ENCODE results near the gene NABP2. TPM values are rescaled to one million over a fixed set of nuclear protein-coding genes. Genes with fewer than 3 reads are reported as not detected.

NABP2 gene
- polyA plus RNA-seq, 1 of the 3 experiments (the other 2 are of a cell fraction), result 49.3 TPM

- WGBS (ENCODE audit: low lambda C conversion rate), result 100% methylated on average over 3 of the region's 3 CpGs
Observed at GRCh38 chr12:56216461-56216860, 7.7 kb upstream of the NABP2 start.

GRCh38 chr12:56219840-56220239 is 4.3 kb upstream of the NABP2 start:
- ChIA-PET CTCF (interaction anchor here (1.4 to 4.1 kb wide), 4 partner anchors 13 to 245 kb away, joined by 4 to 47 read pairs (median 32); partner anchors contain the start of genes ANKRD52 and SMARCC2), POLR2A (interaction anchor here (3.0 kb wide), 1 partner anchor 12 kb away, joined by 23 read pairs; no protein-coding TSS in a partner anchor)
- H3K4me1 ChIP-seq (ENCODE audit: control insufficient read depth in 1 of 2, insufficient read depth in 2 of 2, low read depth in 1 of 2, low read length in 1 of 2), result peaks cover 8 to 16% of the 10 kb centered on the region in 2 experiments; a peak in 2 of 4 replicates
- 98% methylated on average over 9 of the region's 9 CpGs for WGBS (ENCODE audit: low lambda C conversion rate)
- peak overlapping the region in 1 of 2 experiments; percentile 98; a peak in 2 of 4 replicates for H3K27ac ChIP-seq (ENCODE audit: low read depth in 2 of 2, low read length in 1 of 2)
- H3K9ac ChIP-seq, result 0 out of 2 replicates have a peak overlapping the region, but pooled peaks have one; percentile 96
- no peaks in the 10 kb centered on the region for H3K9me2 ChIP-seq
- H3F3A ChIP-seq (replicated peaks; ENCODE audit: insufficient read depth), result peaks cover 22% of the 10 kb centered on the region
- TF ChIP-seq FOXJ3 (CRISPR knock-in tag; IDR thresholded peaks at IDR 0.05), result no peak
- peaks cover 9 to 10% of the 10 kb centered on the region in 2 experiments for H3K36me3 ChIP-seq (replicated peaks in 1 of 2; ENCODE audit: control insufficient read depth in 1 of 2, insufficient read depth in 2 of 2, low read length in 1 of 2)
- no peaks in the 10 kb centered on the region for H3K9me3 ChIP-seq
- H3K4me2 ChIP-seq, result peak overlapping the region; percentile 80
- no peaks in the 10 kb centered on the region for H3K27me3 ChIP-seq (ENCODE audit: insufficient read depth)
- no peak for DNase-seq
- H4K20me1 ChIP-seq (ENCODE audit: insufficient read depth), result no peaks in the 10 kb centered on the region
- peaks cover 62% of the 10 kb centered on the region for H3K79me2 ChIP-seq (ENCODE audit: insufficient read depth)
- H3K4me3 ChIP-seq (ENCODE audit: low read depth in 2 of 2, low read length in 1 of 2), result peak overlapping the region in 1 of 2 experiments; percentile 85; a peak in 1 of 4 replicates
- no peak overlapping the region for H2AFZ ChIP-seq (ENCODE audit: low read depth)

More at GRCh38 chr12:56216461-56216860, 7.7 kb upstream of the NABP2 start:
- Histone ChIP-seq H3K27ac (ENCODE audit: low read depth in 2 of 2, low read length in 1 of 2) (no peak overlapping the region), H2AFZ (ENCODE audit: low read depth) (no peak overlapping the region), H3K36me3 (replicated peaks in 1 of 2; ENCODE audit: control insufficient read depth in 1 of 2, insufficient read depth in 2 of 2, low read length in 1 of 2) (peaks cover 34 to 39% of the 10 kb centered on the region in 2 experiments), H3K79me2 (ENCODE audit: insufficient read depth) (peaks cover 80% of the 10 kb centered on the region), H3F3A (replicated peaks; ENCODE audit: insufficient read depth) (peaks cover 8% of the 10 kb centered on the region), H3K4me2 (no peak overlapping the region), H4K20me1 (ENCODE audit: insufficient read depth) (no peaks in the 10 kb centered on the region), H3K9me2 (no peaks in the 10 kb centered on the region), H3K4me3 (ENCODE audit: low read depth in 2 of 2, low read length in 1 of 2) (no peak overlapping the region), H3K4me1 (ENCODE audit: control insufficient read depth in 1 of 2, insufficient read depth in 2 of 2, low read depth in 1 of 2, low read length in 1 of 2) (peaks cover 0 to 10% of the 10 kb centered on the region in 2 experiments; a peak in 1 of 4 replicates), H3K27me3 (ENCODE audit: insufficient read depth) (no peaks in the 10 kb centered on the region), H3K9me3 (no peaks in the 10 kb centered on the region), H3K9ac (no peak overlapping the region)
- POLR2A ChIA-PET, result no interaction called here
- TF ChIP-seq RXRA (IDR thresholded peaks at IDR 0.05; ENCODE audit: borderline replicate concordance, low read depth), result no peak
- no peak for TF ChIP-seq SMC3 (IDR thresholded peaks at IDR 0.05; ENCODE audit: low read depth, low read length)
- TF ChIP-seq MAX (IDR thresholded peaks at IDR 0.05; ENCODE audit: low read depth), result no peak
- no peak for TF ChIP-seq FOXM1 (IDR thresholded peaks at IDR 0.05; ENCODE audit: low read depth)
- CTCF ChIA-PET, result interaction anchor here (1.0 to 1.6 kb wide), 5 partner anchors 10 to 50 kb away, joined by 3 to 6 read pairs (median 3); partner anchors contain the start of gene SMARCC2
- DNase-seq, result no peak

GRCh38 chr12:56220611-56221231 is 3.4 kb upstream of the NABP2 start:
- ChIA-PET CTCF (interaction anchor here (1.4 to 4.1 kb wide), 5 partner anchors 14 to 244 kb away, joined by 4 to 47 read pairs (median 23); partner anchors contain the start of genes ANKRD52, SMARCC2 and ZC3H10), POLR2A (interaction anchor here (0.7 to 3.0 kb wide), 5 partner anchors 13 to 93 kb away, joined by 3 to 23 read pairs (median 7); partner anchors contain the start of genes COQ10A, ESYT1 and SMARCC2)
- TF ChIP-seq FOXM1 (IDR thresholded peaks at IDR 0.05; ENCODE audit: low read depth) (no peak), POLR2AphosphoS5 (IDR thresholded peaks at IDR 0.05; ENCODE audit: low read depth, low read length) (peak; percentile 54; the same call in 1 of the 2 replicates)

More at GRCh38 chr12:56220611-56221231, 3.4 kb upstream of the NABP2 start:
- 25% methylated on average over 10 of the region's 10 CpGs for WGBS (ENCODE audit: low lambda C conversion rate)
- no peaks in the 10 kb centered on the region for H3K27me3 ChIP-seq (ENCODE audit: insufficient read depth)
- peaks cover 22% of the 10 kb centered on the region for H3F3A ChIP-seq (replicated peaks; ENCODE audit: insufficient read depth)
- peaks cover 53% of the 10 kb centered on the region for H3K79me2 ChIP-seq (ENCODE audit: insufficient read depth)
- H3K4me3 ChIP-seq (ENCODE audit: low read depth in 2 of 2, low read length in 1 of 2), result peak overlapping the region; percentile 71 to 85
- H2AFZ ChIP-seq (ENCODE audit: low read depth), result no peak overlapping the region
- no peaks in the 10 kb centered on the region for H3K9me3 ChIP-seq
- peak overlapping the region; percentile 93 to 98 for H3K27ac ChIP-seq (ENCODE audit: low read depth in 2 of 2, low read length in 1 of 2)
- peaks cover 5 to 7% of the 10 kb centered on the region in 2 experiments for H3K36me3 ChIP-seq (replicated peaks in 1 of 2; ENCODE audit: control insufficient read depth in 1 of 2, insufficient read depth in 2 of 2, low read length in 1 of 2)
- H3K4me1 ChIP-seq (ENCODE audit: control insufficient read depth in 1 of 2, insufficient read depth in 2 of 2, low read depth in 1 of 2, low read length in 1 of 2), result peaks cover 13 to 22% of the 10 kb centered on the region in 2 experiments; a peak in 2 of 4 replicates
- H3K9me2 ChIP-seq, result no peaks in the 10 kb centered on the region
- H4K20me1 ChIP-seq (ENCODE audit: insufficient read depth), result no peaks in the 10 kb centered on the region
- no peak for DNase-seq
- peak overlapping the region; percentile 80 for H3K4me2 ChIP-seq
- peak overlapping the region; percentile 96 for H3K9ac ChIP-seq

All from SK-N-SH (cell line).